K562 (cell line): ENCODE results near the gene RECQL5. TPM values are rescaled to one million over a fixed set of nuclear protein-coding genes. Genes with fewer than 3 reads are reported as not detected.

Experiments
- ATAC-seq: fragments of 200-7000 bp; cut with Tn5 transposase; 3 replicates; pipeline ENCODE4 v1.9.1; 2020; ENCODE audit warnings: moderate library complexity
- BruUV-seq: library from RNA; stranded (reverse); fragments of 400-500 nt; replicated peaks from 2 replicates; lab custom pipeline; 2021; lab: Mats Ljungman, UMichigan
- CTCF ChIA-PET: fragments of 300-600 bp; formaldehyde crosslinking; extraction: SDS; loops from one replicate; lab custom pipeline; 2021; ENCODE audit warnings: low intra/inter-chr PET ratio; lab: Yijun Ruan, JAX
- POLR2A ChIA-PET: fragments of 300-600, 350-650 bp; sonication (Branson Sonifier 250); formaldehyde crosslinking; extraction: SDS; loops from one replicate; lab custom pipeline; 2021; ENCODE audit warnings: antibody characterized with exemption, inconsistent platforms; lab: Yijun Ruan, JAX
- DNase-seq, 4 experiments: peaks; one replicate each; pipeline versions ENCODE4 v3.0.0 to v3.0.0-alpha.2; 2011 to 2018; ENCODE audit warnings: low spot score in 3 of 4, mixed read lengths in 3 of 4; ENCODE audit errors: extremely low read depth in 1 of 4
- FAIRE-seq: peaks from 2 replicates; lab custom pipeline; 2011; peaks lifted over from hg19 to GRCh38; lab: Jason Lieb, UNC
- H2AFZ ChIP-seq: 2 replicates; pipeline ENCODE4 v1.6.0; 2011; ENCODE audit warnings: low read depth, low read length, control low read depth, inconsistent platforms
- H3K27ac ChIP-seq: fragments of 200-600 bp; 3 replicates; pipeline ENCODE4 v1.8.0; 2011; ENCODE audit warnings: low read depth, mild to moderate bottlenecking, control low read depth, inconsistent platforms, low read length, moderate library complexity, mixed read lengths; ENCODE audit errors: extremely low read depth
- H3K27me3 ChIP-seq, 2 experiments: fragments of 300-600 bp in 1 of 2; 2 replicates in 1 of 2; 3 replicates in 1 of 2; pipeline versions ENCODE4 v1.6.0 to v1.8.0; 2011; ENCODE audit warnings: inconsistent platforms in 2 of 2, low read length in 2 of 2, mild to moderate bottlenecking in 1 of 2, mixed read lengths in 1 of 2, moderate library complexity in 1 of 2; ENCODE audit not compliant: control insufficient read depth in 2 of 2, insufficient read depth in 2 of 2
- H3K36me3 ChIP-seq: fragments of 300-600 bp; 3 replicates; pipeline ENCODE4 v1.8.0; 2011; ENCODE audit warnings: mild to moderate bottlenecking, low read length, inconsistent platforms; ENCODE audit not compliant: control insufficient read depth, insufficient read depth
- H3K4me1 ChIP-seq, 2 experiments: fragments of 200-600 bp in 1 of 2; replicated peaks in 1 of 2; 2 replicates in 1 of 2; 3 replicates in 1 of 2; pipeline versions ENCODE4 v1.5.1 to v1.8.0; 2011; ENCODE audit warnings: inconsistent platforms in 2 of 2, low read length in 2 of 2, mild to moderate bottlenecking in 1 of 2, mixed read lengths in 1 of 2, moderate library complexity in 1 of 2; ENCODE audit not compliant: control insufficient read depth in 2 of 2, insufficient read depth in 2 of 2
- H3K4me2 ChIP-seq: 2 replicates; pipeline ENCODE4 v1.6.1; 2011; ENCODE audit warnings: low read length, control low read depth, inconsistent platforms, mixed read lengths; ENCODE audit not compliant: insufficient read depth
- H3K4me3 ChIP-seq: fragments of 200-600 bp; sonication (generic), shearing (Covaris generic); 2 replicates; pipeline ENCODE4 v1.5.1; 2016; ENCODE audit warnings: control low read depth, inconsistent platforms
- H3K79me2 ChIP-seq: fragments of 200-600 bp; 3 replicates; pipeline ENCODE4 v1.8.0; 2011; ENCODE audit warnings: low read length, inconsistent platforms; ENCODE audit not compliant: control insufficient read depth, insufficient read depth
- H3K9ac ChIP-seq, 2 experiments: 2 replicates each; pipeline versions ENCODE4 v1.6.0 to v1.6.1; 2011; ENCODE audit warnings: low read depth in 2 of 2, low read length in 2 of 2, control low read depth in 1 of 2, inconsistent platforms in 1 of 2, mild to moderate bottlenecking in 1 of 2, mixed read lengths in 1 of 2; ENCODE audit not compliant: insufficient read depth in 1 of 2
- H3K9me1 ChIP-seq: one replicate; pipeline ENCODE4 v1.6.0; 2011; ENCODE audit warnings: inconsistent platforms, mild to moderate bottlenecking, low read length, moderate library complexity; ENCODE audit not compliant: control insufficient read depth, insufficient read depth
- H3K9me3 ChIP-seq: replicated peaks from 2 replicates; pipeline ENCODE4 v1.5.1; 2011; ENCODE audit warnings: low read depth, low read length, inconsistent platforms; ENCODE audit not compliant: control insufficient read depth, insufficient read depth
- H4K20me1 ChIP-seq: replicated peaks from 2 replicates; pipeline ENCODE4 v1.6.1; 2011; ENCODE audit warnings: low read length, inconsistent platforms, mixed read lengths; ENCODE audit not compliant: control insufficient read depth, insufficient read depth
- ATF1 ChIP-seq, 2 experiments: fragments of 450-650 bp in 1 of 2; IDR thresholded peaks; 2 replicates each; pipeline ENCODE4 v1.6.1; 2016; ENCODE audit warnings: missing compliant biosample characterization in 1 of 2, missing genetic modification characterization in 1 of 2
- BRF2 ChIP-seq: IDR thresholded peaks from 3 replicates; pipeline ENCODE4 v1.6.1; 2011; ENCODE audit warnings: borderline replicate concordance, mild to moderate bottlenecking; ENCODE audit not compliant: insufficient read length, insufficient read depth
- CSDE1 ChIP-seq, 2 experiments: fragments of 450-650 bp; IDR thresholded peaks; 2 replicates each; pipeline ENCODE4 v1.6.1; 2016; ENCODE audit warnings: mild to moderate bottlenecking in 1 of 2
- CTCF ChIP-seq, 3 experiments: IDR thresholded peaks in 2 of 3; conservative IDR thresholded peaks in 1 of 3; 2 replicates each; pipeline ENCODE4 v1.5.1; 2011 to 2012; ENCODE audit warnings: low read length in 3 of 3, mild to moderate bottlenecking in 3 of 3, control low read depth in 2 of 3, improper control_type of control experiment in 1 of 3, inconsistent platforms in 1 of 3, low read depth in 1 of 3, mixed read lengths in 1 of 3, moderate library complexity in 1 of 3; ENCODE audit not compliant: insufficient read depth in 2 of 3
- KDM4B ChIP-seq, 2 experiments: fragments of 450-650 bp in 1 of 2; sonication (generic) in 1 of 2; IDR thresholded peaks; 2 replicates each; pipeline ENCODE4 v1.6.1; 2016 to 2017; ENCODE audit warnings: borderline replicate concordance in 2 of 2, antibody characterized with exemption in 1 of 2, low read depth in 1 of 2, mild to moderate bottlenecking in 1 of 2
- MAFF ChIP-seq: IDR thresholded peaks from 2 replicates; pipeline ENCODE4 v1.6.1; 2012; ENCODE audit warnings: low read length, improper control_type of control experiment
- MED1 ChIP-seq: sonication (generic); formaldehyde crosslinking; IDR thresholded peaks from 2 replicates; pipeline ENCODE4 v1.8.1; 2023; ENCODE audit warnings: missing genetic modification reagents, borderline replicate concordance
- NFATC3 ChIP-seq: fragments of 450-650 bp; IDR thresholded peaks from 2 replicates; pipeline ENCODE4 v1.6.1; 2017; ENCODE audit warnings: mild to moderate bottlenecking
- NR2C2 ChIP-seq, 2 experiments: fragments of 200-800 bp in 1 of 2; sonication (Bioruptor generic) in 1 of 2; sonication (generic) in 1 of 2; formaldehyde crosslinking in 1 of 2; IDR thresholded peaks; 2 replicates each; pipeline versions ENCODE4 v1.6.1 to v1.8.0; 2016 to 2022; ENCODE audit warnings: mild to moderate bottlenecking in 1 of 2, missing compliant biosample characterization in 1 of 2, missing genetic modification characterization in 1 of 2, missing genetic modification reagents in 1 of 2
- PTRF ChIP-seq: fragments of 450-650 bp; IDR thresholded peaks from 2 replicates; pipeline ENCODE4 v1.6.1; 2016; ENCODE audit warnings: mild to moderate bottlenecking, missing genetic modification characterization, missing compliant biosample characterization
- TARDBP ChIP-seq: fragments of 450-650 bp; IDR thresholded peaks from 2 replicates; pipeline ENCODE4 v1.6.1; 2016
- TFE3 ChIP-seq: fragments of 450-650 bp; formaldehyde crosslinking; IDR thresholded peaks from 2 replicates; pipeline ENCODE4 v1.4.0; 2020; ENCODE audit warnings: mild to moderate bottlenecking, mixed read lengths
- ZBTB12 ChIP-seq: fragments of 250-450 bp; sonication (Bioruptor Pico); IDR thresholded peaks from 2 replicates; pipeline ENCODE4 v1.4.0; 2020
- ZNF134 ChIP-seq: fragments of 250-450 bp; sonication (Bioruptor Pico); conservative IDR thresholded peaks from 2 replicates; pipeline ENCODE4 v1.4.0; 2020
- WGBS: fragments of 100-300 bp; shearing (Covaris generic); methylation state at CpG from one replicate; pipeline ENCODE4 v1.1.6; 2016; ENCODE audit warnings: low coverage, mixed read lengths; ENCODE audit not compliant: insufficient coverage; ENCODE audit errors: missing lambda C conversion rate; 5-methylcytosine and 5-hydroxymethylcytosine counted together
- in situ Hi-C: fragments of 300-500 bp; cut with MboI; formaldehyde crosslinking; loops from 4 replicates; pipeline ENCODE4 v1.15.0; 2018; ENCODE audit warnings: inconsistent platforms, mixed read lengths
- intact Hi-C: fragments of 100-400 bp; cut with micrococcal nuclease; formaldehyde crosslinking; loops from 2 replicates; pipeline ENCODE4 v1.14.2; 2022
- polyA plus RNA-seq, 8 experiments: library from polyadenylated mRNA; depleted of rRNA in 4 of 8; stranded (reverse) in 5 of 8; unstranded in 3 of 8; fragments of >200 nt; fragmentation: Nextera tagmentation in 2 of 8; fragmentation: Illumina TruSeq in 1 of 8; extraction: Ambion mirVana in 2 of 8; extraction: Trizol in 1 of 8; gene quantifications; 2 replicates each; pipeline versions ENCODE4 v1.2.1 to v1.2.3, GENCODE V29; 2011 to 2014; ENCODE audit warnings: inconsistent platforms in 1 of 8, missing spikeins in 1 of 8
- total RNA-seq, 7 experiments: library from RNA; depleted of rRNA in 6 of 7; stranded (reverse); fragments of >200 nt in 6 of 7; fragmentation: Illumina TruSeq in 2 of 7; extraction: Trizol in 2 of 7; gene quantifications; 2 replicates each; pipeline versions ENCODE4 v1.2.1 to v1.2.3, GENCODE V29; 2011 to 2021; ENCODE audit warnings: low replicate concordance in 1 of 7

Gene RECQL5
- total and polyA plus RNA-seq, 9 of the 15 experiments (the other 6 are each of a cell fraction or from before 2014, with no cell fraction given): 4.1 to 34.8 (median 16.4) TPM

- Histone ChIP-seq H3K9ac (peak overlapping the region in 1 of 2 experiments; percentile 19; a peak in 1 of 4 replicates), H3K27me3 (peaks cover 0 to 11% of the 10 kb centered on the region in 2 experiments; a peak in 2 of 5 replicates), H3K9me3 (no peaks in the 10 kb centered on the region), H3K9me1 (no peaks in the 10 kb centered on the region), H3K36me3 (peaks cover 4% of the 10 kb centered on the region; the same call in 2 of the 3 replicates), H2AFZ (no peak overlapping the region)
- POLR2A ChIA-PET: interaction anchor here (0.6 kb wide), 2 partner anchors 11 to 532 kb away, joined by 3 to 5 read pairs; no protein-coding TSS in a partner anchor
- no peak for DNase-seq
- ATAC-seq: no peak
- 65% methylated on average over 11 of the region's 11 CpGs for WGBS
- TF ChIP-seq TARDBP (no peak), ZNF134 (CRISPR knock-in tag) (no peak), MED1 (CRISPR knock-in tag) (no peak), MAFF (no peak), NR2C2 (CRISPR knock-in tag; IDR thresholded peaks at IDR 0.05) (no peak), NR2C2 (tag; IDR thresholded peaks at IDR 0.05) (no peak), TFE3 (CRISPR knock-in tag) (no peak), CSDE1 (IDR thresholded peaks at IDR 0.05) (no peak), ATF1 (CRISPR knock-in tag; IDR thresholded peaks at IDR 0.05) (no peak), ATF1 (tag; IDR thresholded peaks at IDR 0.05) (no peak), CTCF (IDR thresholded peaks at IDR 0.05 in 2 of 3, conservative IDR thresholded peaks at IDR 0.05 in 1 of 3; ENCODE audit: insufficient read depth in 2 of 3, low read depth in 1 of 3, low read length in 3 of 3) (no peak), BRF2 (no peak), PTRF (no peak), KDM4B (IDR thresholded peaks at IDR 0.05; ENCODE audit: borderline replicate concordance in 2 of 2, low read depth in 1 of 2) (no peak), ZBTB12 (CRISPR knock-in tag) (no peak), NFATC3 (no peak)
- TF ChIP-seq, all 486 proteins: peak for 0
- Histone ChIP-seq H3K4me3 (no peak overlapping the region), H3K79me2 (no peaks in the 10 kb centered on the region), H3K4me1 (peaks cover 6 to 68% of the 10 kb centered on the region in 2 experiments; a peak in 4 of 5 replicates), H4K20me1 (peaks cover 13% of the 10 kb centered on the region), H3K4me2 (no peak overlapping the region), H3K27ac (no peak overlapping the region)
- intact Hi-C loops: no loop called here
- no peak for FAIRE-seq
- in situ Hi-C loops: no loop called here
- no TSS peak for BruUV-seq
- CTCF ChIA-PET: interaction anchor here (0.7 to 1.1 kb wide), 2 partner anchors 39 to 835 kb away, joined by 3 read pairs; partner anchors contain the start of gene MYO15B
Measured at GRCh38 chr17:75626496-75627038, 40.4 kb downstream of the RECQL5 start.
